C4-2B (cell line): ENCODE measurements around the gene CCDC14.

Source experiments
- CTCF ChIP-seq: fragments of 450-650 bp; conservative IDR thresholded peaks from 2 replicates; pipeline ENCODE4 v1.5.1; 2017; ENCODE audit warnings: mild to moderate bottlenecking
- ZFX ChIP-seq: fragments of 450-650 bp; IDR thresholded peaks from 2 replicates; pipeline ENCODE4 v1.6.1; 2017

- no peak for TF ChIP-seq CTCF
- TF ChIP-seq ZFX, result no peak
Observed at GRCh38 chr3:123899300-123899865, 61.6 kb downstream of the CCDC14 start.
